ENCODE data around the gene YBX3.

- TF ChIP-seq, protein P1, sequence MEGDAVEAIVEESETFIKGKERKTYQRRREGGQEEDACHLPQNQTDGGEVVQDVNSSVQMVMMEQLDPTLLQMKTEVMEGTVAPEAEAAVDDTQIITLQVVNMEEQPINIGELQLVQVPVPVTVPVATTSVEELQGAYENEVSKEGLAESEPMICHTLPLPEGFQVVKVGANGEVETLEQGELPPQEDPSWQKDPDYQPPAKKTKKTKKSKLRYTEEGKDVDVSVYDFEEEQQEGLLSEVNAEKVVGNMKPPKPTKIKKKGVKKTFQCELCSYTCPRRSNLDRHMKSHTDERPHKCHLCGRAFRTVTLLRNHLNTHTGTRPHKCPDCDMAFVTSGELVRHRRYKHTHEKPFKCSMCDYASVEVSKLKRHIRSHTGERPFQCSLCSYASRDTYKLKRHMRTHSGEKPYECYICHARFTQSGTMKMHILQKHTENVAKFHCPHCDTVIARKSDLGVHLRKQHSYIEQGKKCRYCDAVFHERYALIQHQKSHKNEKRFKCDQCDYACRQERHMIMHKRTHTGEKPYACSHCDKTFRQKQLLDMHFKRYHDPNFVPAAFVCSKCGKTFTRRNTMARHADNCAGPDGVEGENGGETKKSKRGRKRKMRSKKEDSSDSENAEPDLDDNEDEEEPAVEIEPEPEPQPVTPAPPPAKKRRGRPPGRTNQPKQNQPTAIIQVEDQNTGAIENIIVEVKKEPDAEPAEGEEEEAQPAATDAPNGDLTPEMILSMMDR (IDR thresholded peaks at IDR 0.05; ENCODE audit: low read depth, low read length, poor library complexity, severe bottlenecking): no peak
- TF ChIP-seq EZH2phosphoT487 (IDR thresholded peaks at IDR 0.05; ENCODE audit: borderline replicate concordance, low read length): no peak
Measured at GRCh38 chr12:10735428-10735827, 12.3 kb upstream of the YBX3 start.

Data from DOHH2 (cell line).